Measurements from ENCODE around the gene IGFL4.

Gene IGFL4

DNA sequence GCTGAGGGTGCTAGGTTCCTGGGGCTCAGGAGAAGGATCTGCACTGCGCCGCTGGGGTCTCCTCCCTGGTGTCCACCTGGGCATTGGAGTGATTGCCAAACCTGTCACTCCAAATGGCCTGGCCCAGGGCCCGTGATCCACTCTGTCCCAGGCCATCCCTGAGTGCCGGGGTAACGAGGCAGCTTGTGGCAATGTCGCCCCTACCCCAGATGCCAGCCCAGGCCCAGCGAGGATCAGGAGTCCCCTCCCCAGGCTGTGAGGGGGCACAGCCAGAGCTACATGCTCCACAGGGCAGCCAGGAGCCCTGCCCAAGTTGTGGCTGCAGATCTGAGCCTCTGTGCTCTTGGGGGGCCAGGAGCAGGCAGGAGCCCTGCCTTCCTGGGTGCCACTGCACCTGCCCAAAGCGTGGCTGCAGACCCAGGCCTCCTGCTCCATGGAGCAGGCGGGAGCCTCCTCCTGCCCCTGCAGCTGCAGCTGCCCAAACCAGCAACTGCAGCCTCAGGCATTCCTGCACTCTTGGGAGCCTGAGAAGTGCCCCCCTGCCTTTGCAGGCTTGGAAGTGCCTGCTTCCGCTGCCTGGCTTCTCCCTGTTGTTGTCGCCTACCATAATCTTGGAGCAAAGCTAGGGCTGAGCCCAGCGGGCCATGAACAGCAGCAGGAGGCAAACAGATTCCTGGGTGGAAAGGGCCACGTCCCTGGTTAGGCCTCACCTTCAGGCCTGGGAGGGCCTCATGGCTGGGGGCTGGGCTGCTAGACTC is 4.6 kb downstream of the IGFL4 start:
- H3K27ac Mint-ChIP-seq: no peak overlapping the region
- ATAC-seq (no peak), DNase-seq (no peak)
- no peaks in the 10 kb centered on the region for H3K4me1 Mint-ChIP-seq
- peaks cover 48% of the 10 kb centered on the region for H3K27me3 Mint-ChIP-seq
- H3K9me3 Mint-ChIP-seq: no peaks in the 10 kb centered on the region
- H3K4me3 Mint-ChIP-seq: no peak overlapping the region

- Mint-ChIP-seq H3K27me3 (peaks cover 41% of the 10 kb centered on the region), H3K4me1 (no peaks in the 10 kb centered on the region), H3K27ac (peak overlapping the region in 1 of 2 donors; percentile 54), H3K4me3 (no peak overlapping the region), H3K9me3 (no peaks in the 10 kb centered on the region)
- no peak for ATAC-seq
- no peak for DNase-seq
These were observed 5.3 kb downstream of the IGFL4 start for GRCh38 chr19:46035546-46035945.

DNA sequence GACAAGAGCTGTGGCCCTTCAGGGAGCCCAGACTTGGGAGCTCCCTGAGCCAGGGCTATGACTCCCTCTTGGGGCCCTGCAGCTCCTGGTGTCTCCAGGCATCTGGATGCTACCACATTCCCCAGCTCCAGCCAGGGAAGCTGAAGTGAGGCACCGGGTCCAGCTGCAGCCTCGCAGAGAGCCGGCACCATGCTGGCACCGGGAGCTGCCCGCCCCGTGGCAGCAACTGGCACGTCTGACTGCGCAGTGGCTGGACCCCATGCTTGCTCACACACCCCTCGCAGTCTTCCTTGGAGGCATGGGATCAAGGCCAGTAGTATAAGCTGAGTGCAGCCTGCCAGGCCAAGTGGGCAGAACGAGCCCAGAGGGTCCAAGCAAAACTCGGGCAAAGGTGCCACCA is 7.4 kb downstream of the IGFL4 start:
- no peak overlapping the region for H3K4me3 Mint-ChIP-seq
- no peaks in the 10 kb centered on the region for H3K9me3 Mint-ChIP-seq
- ATAC-seq (no peak), DNase-seq (no peak)
- peaks cover 37% of the 10 kb centered on the region for H3K27me3 Mint-ChIP-seq
- peaks cover 6% of the 10 kb centered on the region for H3K4me1 Mint-ChIP-seq
- no peak overlapping the region for H3K27ac Mint-ChIP-seq

DNA sequence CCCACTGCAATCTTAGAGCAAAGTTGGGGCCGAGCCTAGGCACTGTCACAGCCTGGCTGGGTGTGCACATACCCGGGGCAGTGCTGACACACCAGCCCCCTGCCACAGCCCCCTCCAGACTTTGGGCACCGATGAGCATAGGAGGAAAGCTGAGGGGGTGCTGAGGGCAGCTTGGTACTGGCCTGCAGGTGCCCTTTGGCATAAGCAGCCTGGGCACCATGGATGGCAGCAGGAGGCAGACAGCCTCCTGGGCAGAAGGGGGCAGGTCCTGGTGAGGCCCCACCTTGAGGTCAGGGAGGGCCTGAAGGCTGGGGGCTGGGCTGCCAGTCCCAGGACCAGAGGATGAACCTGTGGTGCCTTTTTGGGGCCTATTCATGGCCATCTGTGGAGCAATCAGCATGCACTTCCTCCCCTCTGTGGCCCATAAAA is 8.2 kb downstream of the IGFL4 start:
- peaks cover 6% of the 10 kb centered on the region for H3K4me1 Mint-ChIP-seq
- peaks cover 36% of the 10 kb centered on the region for H3K27me3 Mint-ChIP-seq
- H3K9me3 Mint-ChIP-seq: no peaks in the 10 kb centered on the region
- ATAC-seq: no peak
- H3K4me3 Mint-ChIP-seq: no peak overlapping the region
- no peak for DNase-seq
- H3K27ac Mint-ChIP-seq: peak overlapping the region in 1 of 2 donors; percentile 80

- Mint-ChIP-seq H3K9me3 (no peaks in the 10 kb centered on the region), H3K4me3 (no peak overlapping the region), H3K27ac (peak overlapping the region in 1 of 2 donors; percentile 80), H3K27me3 (peaks cover 30% of the 10 kb centered on the region), H3K4me1 (peaks cover 7% of the 10 kb centered on the region)
- DNase-seq (no peak), ATAC-seq (no peak)
These were observed 8.8 kb downstream of the IGFL4 start for GRCh38 chr19:46031781-46032596.

DNA sequence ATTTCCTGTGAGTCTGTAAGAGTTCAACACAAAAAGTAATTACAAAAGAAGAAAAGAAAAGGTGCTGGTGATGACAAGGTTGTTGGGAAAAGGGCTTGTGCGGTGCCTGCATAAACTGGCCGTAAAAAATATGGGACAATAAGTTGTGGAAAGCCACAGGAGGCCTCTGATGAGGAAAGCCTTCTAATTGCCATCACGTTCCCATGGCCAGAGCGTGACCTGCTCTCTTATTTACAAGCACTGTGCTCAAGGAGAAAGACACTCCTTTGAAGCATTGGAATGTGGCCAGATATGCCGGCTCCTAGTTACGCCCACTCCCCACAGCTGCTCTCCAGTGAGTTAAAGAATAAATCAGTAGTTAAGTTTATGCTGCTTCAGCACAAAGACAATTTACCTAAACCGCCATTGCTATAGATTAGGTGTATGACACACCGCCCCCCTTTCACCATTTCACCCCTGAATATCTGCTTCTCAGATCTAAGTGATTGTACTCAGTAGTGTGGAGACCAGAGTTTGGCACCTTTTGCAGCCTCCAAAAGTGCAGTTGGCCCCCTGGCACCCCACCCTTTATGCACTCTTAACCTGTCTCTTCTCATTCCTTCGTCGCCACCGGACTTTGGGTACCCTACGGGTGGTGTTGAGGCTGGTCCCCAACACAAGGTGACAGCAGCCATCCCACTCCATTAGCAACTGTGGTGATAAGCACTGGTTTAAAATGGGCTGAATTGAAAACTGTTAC is 9.8 kb downstream of the IGFL4 start:
- Mint-ChIP-seq H3K27me3 (peaks cover 32% of the 10 kb centered on the region), H3K27ac (no peak overlapping the region), H3K4me1 (peaks cover 17% of the 10 kb centered on the region), H3K4me3 (no peak overlapping the region), H3K9me3 (no peaks in the 10 kb centered on the region)
- DNase-seq (no peak), ATAC-seq (no peak)

- H3K27ac Mint-ChIP-seq: no peak overlapping the region
- peaks cover 25% of the 10 kb centered on the region for H3K4me1 Mint-ChIP-seq
- no peak overlapping the region for H3K4me3 Mint-ChIP-seq
- no peaks in the 10 kb centered on the region for H3K9me3 Mint-ChIP-seq
- DNase-seq: no peak
- peaks cover 58% of the 10 kb centered on the region for H3K27me3 Mint-ChIP-seq
- ATAC-seq: no peak
These were observed 15.0 kb downstream of the IGFL4 start for GRCh38 chr19:46025835-46026234.

- no peak overlapping the region for H3K27ac Mint-ChIP-seq
- H3K9me3 Mint-ChIP-seq: no peaks in the 10 kb centered on the region
- H3K27me3 Mint-ChIP-seq: peaks cover 50% of the 10 kb centered on the region
- ATAC-seq: no peak
- DNase-seq: no peak
- H3K4me1 Mint-ChIP-seq: peaks cover 18% of the 10 kb centered on the region
- no peak overlapping the region for H3K4me3 Mint-ChIP-seq
These were observed 17.5 kb downstream of the IGFL4 start for GRCh38 chr19:46023311-46023779.

DNA sequence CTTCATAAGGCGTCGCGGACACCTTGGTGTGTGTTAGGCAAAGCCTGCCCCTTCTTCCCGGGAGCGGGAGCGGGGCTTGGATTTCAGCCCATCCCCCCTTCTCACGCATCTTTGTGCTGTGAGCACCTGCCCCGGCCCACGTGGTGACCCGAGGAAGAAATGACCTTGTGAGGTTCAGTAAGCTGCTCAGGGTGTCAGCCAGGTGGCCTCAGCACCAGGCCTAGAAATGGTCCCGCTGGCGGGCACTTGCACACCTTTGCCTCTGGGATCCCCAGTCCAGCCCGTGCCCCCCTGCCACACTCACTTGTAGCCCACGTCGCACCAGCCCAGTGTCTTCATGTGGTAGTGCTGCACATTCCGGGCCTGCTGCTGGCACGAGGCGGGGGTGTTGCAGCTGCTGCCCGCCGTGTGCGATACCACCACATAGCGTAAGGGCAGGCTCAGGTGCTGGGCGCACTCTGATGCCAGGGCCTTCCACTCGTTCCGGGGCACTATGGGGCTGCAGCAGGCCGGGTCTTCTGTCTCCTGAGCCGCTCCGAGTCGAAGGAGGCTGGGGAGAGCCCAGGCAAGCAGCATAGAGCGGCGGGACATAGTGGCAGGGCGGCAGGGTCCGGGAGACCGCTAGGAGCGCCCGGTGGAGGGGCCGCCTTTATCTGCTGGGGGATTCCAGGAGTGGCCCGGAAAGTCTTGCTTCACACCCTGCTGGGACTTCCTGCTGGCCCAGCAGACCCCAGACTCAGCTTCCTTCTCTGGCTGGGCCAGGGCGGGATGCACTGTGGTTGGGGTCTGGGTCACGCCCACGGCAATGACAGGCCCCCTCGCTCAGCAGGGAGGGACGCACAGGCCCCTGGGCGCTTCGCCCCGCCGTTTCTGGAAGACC is 18.1 kb downstream of the IGFL4 start, which contains the start of gene PGLYRP1:
PGLYRP1 (minus strand) TSS at position 623 of the 880 bp plus-strand sequence; CDS start at position 591, 32 bp downstream.
- no peak within 1 kb of the TSS for H3K27ac Mint-ChIP-seq
- no peak for DNase-seq
- H3K27me3 Mint-ChIP-seq: peaks cover 50% of the 10 kb centered on the region
- no peaks in the 10 kb centered on the region for H3K9me3 Mint-ChIP-seq
- H3K4me1 Mint-ChIP-seq: peaks cover 18% of the 10 kb centered on the region
- ATAC-seq: peak; percentile 34
- H3K4me3 Mint-ChIP-seq: no peak within 1 kb of the TSS

DNA sequence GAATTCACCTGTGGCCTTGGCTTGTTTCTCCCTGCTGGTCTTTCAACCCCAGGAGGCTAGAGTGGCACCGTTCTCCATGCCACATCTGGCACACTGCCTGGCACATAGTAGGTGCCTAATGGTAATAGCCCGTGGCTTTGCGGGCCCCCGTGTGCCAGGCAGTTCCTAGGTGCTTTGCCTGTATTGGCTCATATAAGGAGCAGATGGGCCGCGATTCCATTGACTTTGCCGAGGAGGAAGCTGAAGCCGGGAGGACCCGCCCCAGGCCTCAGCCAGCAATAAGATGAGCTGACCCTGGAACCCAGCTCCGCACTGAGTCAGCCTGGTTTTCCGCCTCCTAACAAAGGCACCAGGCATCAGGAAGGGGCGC is 18.8 kb downstream of the IGFL4 start:
- H3K27ac Mint-ChIP-seq: no peak overlapping the region
- H3K4me3 Mint-ChIP-seq: no peak overlapping the region
- peaks cover 50% of the 10 kb centered on the region for H3K27me3 Mint-ChIP-seq
- peaks cover 20% of the 10 kb centered on the region for H3K4me1 Mint-ChIP-seq
- H3K9me3 Mint-ChIP-seq: no peaks in the 10 kb centered on the region
- DNase-seq (no peak), ATAC-seq (no peak)

DNA sequence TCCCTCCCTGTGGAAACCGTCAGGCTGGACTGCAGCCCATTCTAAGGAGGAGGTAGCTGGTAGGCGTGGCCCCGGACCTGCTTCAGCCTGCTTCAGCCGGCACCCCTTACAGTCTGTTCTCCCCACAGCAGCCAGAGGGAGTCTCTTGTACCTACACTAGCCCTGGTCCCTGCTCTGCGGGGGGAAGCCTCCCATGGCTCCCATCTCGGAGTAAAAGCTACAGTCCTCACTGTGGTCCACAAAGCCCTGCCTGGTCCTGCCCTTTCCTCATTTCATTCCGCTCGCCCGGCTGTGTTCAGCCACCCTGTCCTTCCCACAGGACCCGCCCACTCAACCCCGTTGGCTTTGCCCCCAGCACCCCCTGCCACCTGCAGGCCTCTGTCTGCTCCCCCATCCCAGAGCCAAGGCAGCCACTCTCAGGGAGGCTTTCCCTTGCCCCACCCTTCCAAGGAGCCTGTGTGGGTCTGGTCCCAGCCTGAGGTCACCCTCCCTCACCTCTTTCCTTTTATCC is 19.2 kb downstream of the IGFL4 start:
- ATAC-seq (no peak), DNase-seq (no peak)
- H3K9me3 Mint-ChIP-seq: no peaks in the 10 kb centered on the region
- peaks cover 48% of the 10 kb centered on the region for H3K27me3 Mint-ChIP-seq
- no peak overlapping the region for H3K27ac Mint-ChIP-seq
- peaks cover 20% of the 10 kb centered on the region for H3K4me1 Mint-ChIP-seq
- H3K4me3 Mint-ChIP-seq: no peak overlapping the region

- no peak overlapping the region for H3K4me3 Mint-ChIP-seq
- no peak overlapping the region for H3K27ac Mint-ChIP-seq
- peaks cover 20% of the 10 kb centered on the region for H3K4me1 Mint-ChIP-seq
- ATAC-seq (no peak), DNase-seq (no peak)
- H3K27me3 Mint-ChIP-seq: peaks cover 48% of the 10 kb centered on the region
- no peaks in the 10 kb centered on the region for H3K9me3 Mint-ChIP-seq
These were observed 20.0 kb downstream of the IGFL4 start for GRCh38 chr19:46020819-46021125.

DNA sequence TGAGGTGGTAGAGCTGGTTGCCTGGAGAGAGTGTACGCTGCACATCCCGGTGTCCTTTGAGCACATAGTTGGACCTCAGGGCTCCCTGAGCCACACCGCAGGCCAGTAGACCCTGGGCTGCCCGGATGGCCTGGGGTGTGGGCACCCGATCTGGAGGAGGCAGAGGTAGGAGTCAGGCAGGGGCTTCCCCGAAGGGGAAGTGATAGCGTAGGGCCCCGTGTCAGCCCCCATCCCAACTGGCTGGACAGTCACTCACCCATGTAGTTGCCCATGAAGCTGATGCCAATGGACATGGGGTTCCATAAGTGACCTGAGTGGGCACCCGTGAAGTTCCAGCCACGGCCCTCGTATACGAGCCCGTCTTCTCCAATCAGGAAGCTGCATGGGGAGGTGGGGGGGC is 21.5 kb downstream of the IGFL4 start:
- ATAC-seq: no peak
- peaks cover 30% of the 10 kb centered on the region for H3K4me1 Mint-ChIP-seq

GRCh38 chr19:46018729-46019251 is 22.0 kb downstream of the IGFL4 start:
- DNase-seq: no peak
- no peak for ATAC-seq
- H3K4me1 Mint-ChIP-seq: peaks cover 30% of the 10 kb centered on the region
- H3K27me3 Mint-ChIP-seq: peaks cover 49% of the 10 kb centered on the region
- no peaks in the 10 kb centered on the region for H3K9me3 Mint-ChIP-seq
- no peak overlapping the region for H3K27ac Mint-ChIP-seq
- H3K4me3 Mint-ChIP-seq: no peak overlapping the region

More for the DNA sequence above, 21.5 kb downstream of the IGFL4 start:
- H3K4me3 Mint-ChIP-seq: no peak overlapping the region
- H3K9me3 Mint-ChIP-seq: no peaks in the 10 kb centered on the region
- peak overlapping the region in 1 of 2 donors; percentile 63 for H3K27ac Mint-ChIP-seq
- DNase-seq: no peak
- peaks cover 51% of the 10 kb centered on the region for H3K27me3 Mint-ChIP-seq

All from stimulated activated naive CD8-positive, alpha-beta T cell treated with anti-CD3 and anti-CD28 coated beads, Interleukin-15, amount 100 ng/mL, for 72 hours (primary cell).